HS-27A (cell line): Measurements from ENCODE around the gene COL11A2.

Experiments
- DNase-seq: peaks from one replicate; pipeline ENCODE4 v3.0.0-alpha.2; 2012; ENCODE audit warnings: low read depth, missing footprints

The COL11A2 gene

DNA sequence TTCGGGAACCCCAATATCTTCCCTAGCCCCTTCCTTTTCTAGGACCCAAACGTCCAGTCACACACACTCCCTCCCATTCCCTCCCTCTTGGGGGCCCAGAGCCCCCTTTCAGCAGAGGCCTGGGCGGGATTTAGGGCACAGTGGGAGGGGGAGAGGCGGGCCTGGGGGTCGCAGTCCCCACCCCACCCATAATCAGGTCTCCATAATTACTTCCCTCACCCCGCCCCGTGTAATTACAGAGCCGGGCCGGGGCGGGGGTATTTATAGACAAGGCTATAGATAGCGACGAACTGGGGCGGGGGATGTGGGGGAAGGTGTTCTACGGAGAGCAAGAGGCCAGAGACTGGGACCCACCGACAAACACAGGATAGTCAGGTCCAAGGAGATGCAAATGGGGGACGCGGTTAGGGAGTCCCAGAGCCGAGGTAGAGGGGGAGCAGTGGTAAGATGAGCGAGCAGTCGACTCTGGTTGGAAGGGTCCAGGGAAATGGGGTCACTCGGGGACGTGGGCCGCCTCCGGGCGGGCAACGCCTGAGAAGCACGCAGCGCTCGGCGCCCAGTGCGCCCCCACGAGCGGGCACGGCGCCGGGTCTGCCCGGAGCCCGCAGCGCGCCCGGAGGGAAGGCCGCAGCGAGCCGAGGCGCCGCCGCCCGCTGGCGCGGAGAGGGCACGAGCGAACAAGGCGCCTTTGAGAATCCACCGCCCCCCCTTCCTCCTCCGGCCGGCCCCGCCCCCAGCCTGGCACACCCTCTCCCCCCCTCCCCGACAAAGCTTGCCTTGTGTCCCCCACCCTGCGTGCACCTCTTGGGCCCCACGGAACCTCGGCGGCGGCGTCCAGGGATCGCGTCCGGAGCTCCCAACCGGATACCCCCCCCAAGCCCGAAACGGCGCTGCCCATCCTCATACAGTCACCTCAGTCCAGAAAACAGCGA, 670 bp upstream of the COL11A2 start:
- no peak for DNase-seq

DNA sequence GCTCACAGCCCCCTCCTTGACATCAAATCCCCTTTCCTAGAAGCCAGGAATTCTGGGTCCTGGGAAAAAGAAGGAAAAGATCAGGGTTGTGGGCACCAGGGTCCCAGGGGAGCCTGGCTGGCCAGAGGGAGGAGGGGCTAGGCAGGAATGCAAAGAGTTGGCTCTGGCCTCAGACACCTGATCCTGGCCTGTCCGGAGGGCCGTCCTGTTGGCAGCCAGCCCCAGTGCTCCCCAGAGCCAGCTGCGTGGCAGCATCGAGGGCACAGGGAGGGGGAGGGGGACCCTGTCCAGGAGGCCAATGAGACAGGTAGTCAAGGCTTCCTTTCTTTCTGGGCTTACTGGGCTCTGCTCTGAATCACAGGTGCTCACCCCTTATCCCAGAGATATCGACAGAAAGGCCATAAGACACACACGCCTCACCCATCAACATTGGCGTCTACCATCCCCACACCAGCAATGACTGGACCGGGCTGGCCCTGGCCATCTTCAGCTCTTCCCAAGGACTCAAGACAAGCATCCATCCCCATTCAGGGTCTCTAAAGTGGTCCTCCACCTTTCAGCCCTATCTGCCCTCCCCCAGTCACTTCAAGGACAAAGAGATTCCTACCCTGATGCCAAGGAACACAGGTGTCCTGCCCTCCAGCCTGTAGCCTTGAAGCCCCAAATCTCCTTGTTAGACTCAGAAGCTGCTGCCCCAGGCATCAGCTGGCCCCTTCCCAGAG, 723 bp downstream of the COL11A2 start:
- DNase-seq, result no peak

DNA sequence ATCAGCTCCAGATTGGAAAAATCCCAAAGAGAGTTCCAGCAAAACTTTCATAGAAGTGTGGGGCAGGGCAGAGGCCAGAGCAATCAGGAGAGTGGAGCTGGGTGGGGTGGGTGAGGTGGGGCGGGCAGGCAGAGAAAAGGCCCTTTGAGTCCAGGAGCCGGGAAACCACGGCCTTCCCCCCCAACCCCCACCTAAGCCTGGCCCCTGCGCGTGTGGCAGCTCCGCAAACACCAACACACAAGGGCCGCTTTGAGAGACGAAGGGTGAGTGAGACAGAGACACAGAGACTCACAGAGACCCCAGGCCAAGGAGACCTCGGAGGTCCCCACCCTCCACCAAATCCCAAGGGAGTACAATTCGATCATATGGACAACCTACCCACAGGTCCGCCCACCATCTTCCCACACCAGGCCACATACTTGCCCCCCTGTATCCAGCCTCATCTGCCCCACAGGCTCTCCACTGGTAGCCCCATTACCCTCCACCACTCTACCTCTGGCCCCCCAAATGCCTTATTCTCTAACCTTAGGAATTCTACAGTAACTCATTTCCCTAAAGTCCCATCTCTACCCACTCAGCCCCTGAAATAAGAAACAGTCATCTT, 1.7 kb downstream of the COL11A2 start:
- DNase-seq, result no peak

DNA sequence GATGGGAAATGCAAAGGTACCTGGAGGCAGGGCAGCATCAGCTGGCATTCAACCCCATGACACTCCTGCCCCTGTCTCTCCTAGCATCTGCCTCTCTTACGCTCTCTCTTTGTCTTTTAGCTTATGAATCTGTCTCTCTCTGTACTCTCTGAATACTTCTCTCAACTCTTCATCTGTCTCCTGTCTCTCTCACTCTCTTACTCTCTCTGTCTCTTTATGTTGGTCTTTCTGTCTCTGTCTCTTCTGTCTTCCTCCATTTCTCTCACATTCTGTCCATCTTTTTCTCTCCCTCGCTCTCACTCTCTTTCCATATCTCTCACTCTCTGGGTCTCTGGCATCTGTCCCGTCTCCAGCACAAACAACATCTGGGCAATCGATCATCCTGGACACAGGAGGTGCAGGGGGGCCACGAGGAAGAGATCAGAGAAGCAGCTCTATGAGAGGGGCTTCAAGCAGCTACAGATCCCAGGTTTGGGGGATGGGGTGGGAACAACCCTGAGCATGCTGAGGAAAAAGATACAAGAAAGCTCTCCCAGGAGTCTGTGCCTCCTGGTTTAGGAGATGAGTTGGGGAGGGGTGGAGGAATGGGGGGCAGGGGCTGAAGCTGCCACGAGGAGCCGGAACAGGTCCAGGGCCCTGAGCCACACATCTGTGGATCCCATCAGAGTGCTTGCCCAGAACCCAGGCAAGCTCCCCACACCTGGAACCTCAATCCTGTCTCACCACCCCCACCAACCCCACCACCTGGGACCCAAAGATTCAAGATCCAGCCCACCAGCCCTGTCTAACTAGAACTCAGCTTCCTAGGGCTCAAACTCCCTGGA, 2.4 kb downstream of the COL11A2 start:
- DNase-seq, result no peak

DNA sequence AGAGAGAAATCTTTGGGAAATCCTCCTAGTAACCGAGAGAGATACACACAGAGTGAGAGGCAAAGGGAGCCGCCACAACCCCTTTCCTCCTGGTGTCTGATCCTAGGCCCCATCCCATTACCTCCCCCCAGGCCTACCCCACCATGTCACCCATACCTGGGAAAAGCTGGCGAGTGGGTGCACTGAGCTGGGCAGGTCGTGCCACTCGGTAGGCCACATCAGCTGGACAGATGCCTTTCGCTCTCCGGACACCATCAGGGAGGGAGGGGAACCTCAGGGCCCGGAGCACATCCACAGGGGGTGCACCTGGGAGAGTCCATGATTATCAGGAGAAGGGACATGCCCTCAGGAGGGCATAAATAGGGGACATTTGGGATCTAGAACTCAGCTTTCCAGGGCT, 3.1 kb downstream of the COL11A2 start:
- no peak for DNase-seq

DNA sequence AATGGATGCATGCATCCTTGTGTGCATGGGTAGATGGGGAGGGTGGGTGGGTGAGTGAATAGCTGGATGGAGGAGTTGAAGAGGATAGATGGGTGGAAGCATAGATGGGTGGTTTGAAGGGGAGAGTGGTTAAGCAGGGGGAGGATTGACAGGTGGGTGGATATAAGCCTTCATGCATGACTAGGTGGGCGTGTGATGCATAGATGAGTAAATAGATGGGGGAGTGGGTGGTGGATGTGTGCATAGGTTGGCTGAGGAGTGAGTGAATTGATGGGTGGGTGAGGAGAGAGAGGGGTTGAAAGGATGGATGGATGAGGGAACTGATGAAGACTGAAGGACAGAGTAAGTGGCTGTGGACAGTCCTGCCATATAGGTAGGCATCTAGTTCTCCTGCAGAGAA, 4.5 kb downstream of the COL11A2 start:
- DNase-seq, result no peak

DNA sequence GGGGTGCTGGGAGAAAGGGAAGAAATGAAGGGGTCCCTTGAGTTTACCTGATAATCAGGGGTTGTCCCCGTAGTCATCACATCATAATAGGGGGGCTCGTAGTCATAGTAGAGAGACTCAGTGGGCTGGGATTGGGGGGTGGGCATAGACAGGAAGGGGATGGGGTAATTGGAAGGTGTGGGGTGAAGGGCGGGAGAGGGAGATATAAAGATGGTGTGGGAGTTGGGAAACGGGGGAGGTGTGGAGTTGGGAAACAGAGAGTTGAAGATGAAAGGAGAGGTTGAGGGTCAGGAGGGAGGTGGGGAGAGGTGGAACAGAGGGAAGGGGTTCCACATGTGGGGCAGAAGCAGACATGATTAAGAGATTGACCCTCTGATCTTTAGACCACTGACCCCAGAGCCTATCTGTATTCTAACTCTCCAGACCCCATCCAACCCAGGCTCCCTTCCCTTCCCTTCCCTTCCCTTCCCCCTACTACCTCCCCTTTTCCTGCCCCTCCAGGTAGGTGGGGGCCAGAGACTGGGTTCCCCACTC, 6.5 kb downstream of the COL11A2 start:
- no peak for DNase-seq

DNA sequence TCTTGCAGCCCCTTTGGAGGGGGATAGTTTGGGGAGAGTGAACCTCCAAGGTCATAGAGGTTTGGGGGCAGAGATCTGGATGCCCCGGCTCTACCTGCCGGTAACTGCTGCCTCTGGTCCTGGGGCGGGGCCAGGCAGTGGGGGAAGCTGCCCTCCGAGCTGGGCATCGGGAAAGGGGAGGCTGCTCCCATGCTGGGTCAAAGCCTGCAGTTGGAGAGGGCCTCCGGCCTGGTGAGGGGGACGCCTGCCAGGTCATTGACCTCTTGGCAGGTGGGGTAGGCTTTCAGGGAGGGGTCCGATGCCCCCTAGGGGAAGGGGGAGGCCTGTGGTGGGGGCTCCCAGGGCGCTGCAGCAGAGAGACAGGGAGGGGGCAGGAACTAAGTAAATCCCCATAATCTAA, 7.1 kb downstream of the COL11A2 start:
- DNase-seq, result no peak

DNA sequence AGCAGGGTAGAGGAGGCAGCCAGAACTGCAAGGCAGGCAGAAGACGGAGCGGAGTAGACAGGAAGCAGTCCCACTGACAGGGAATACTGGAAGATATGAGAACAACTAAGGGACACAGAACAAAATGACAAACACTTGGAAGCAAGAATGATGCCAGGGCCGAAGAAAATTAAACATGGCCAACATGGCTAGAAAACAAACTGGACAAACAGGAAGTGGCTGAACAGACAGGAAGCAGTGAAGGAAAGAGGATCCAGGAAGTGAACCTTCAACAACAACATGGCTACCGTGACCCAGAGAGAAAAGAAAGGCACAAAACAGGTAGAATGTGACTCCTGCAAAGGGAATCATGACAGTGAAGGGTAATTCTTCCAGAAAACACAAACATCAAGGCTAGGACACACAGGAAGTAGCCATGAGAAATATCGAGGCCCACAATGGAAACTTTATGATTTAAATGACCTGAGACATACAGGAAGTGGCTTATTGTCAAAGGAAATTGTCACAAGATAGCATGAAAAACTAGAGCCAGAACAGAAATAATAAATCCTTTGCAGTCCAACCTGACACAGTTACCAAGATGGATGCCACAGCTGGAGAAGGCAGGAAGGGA, 9.1 kb downstream of the COL11A2 start:
- DNase-seq, result no peak

DNA sequence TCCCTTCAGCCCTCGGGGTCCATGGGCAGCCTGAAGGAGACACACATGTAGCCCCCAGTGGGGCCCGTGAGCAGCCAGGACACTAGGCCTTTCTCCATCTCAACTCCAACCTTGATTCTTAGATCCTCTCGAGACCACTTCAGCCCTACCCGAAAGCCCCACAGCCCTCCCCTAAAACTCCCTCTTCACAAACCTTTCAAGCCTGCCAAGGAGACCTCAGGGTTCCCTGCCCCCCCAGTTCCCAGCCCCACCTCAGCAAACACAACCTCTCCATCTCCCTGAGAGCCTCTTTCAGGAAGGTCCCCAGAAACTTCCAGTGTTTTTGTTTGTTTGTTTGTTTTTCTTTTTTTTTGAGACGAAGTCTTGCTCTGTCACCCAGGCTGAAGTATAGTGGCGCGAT, 11.1 kb downstream of the COL11A2 start:
- DNase-seq, result no peak

DNA sequence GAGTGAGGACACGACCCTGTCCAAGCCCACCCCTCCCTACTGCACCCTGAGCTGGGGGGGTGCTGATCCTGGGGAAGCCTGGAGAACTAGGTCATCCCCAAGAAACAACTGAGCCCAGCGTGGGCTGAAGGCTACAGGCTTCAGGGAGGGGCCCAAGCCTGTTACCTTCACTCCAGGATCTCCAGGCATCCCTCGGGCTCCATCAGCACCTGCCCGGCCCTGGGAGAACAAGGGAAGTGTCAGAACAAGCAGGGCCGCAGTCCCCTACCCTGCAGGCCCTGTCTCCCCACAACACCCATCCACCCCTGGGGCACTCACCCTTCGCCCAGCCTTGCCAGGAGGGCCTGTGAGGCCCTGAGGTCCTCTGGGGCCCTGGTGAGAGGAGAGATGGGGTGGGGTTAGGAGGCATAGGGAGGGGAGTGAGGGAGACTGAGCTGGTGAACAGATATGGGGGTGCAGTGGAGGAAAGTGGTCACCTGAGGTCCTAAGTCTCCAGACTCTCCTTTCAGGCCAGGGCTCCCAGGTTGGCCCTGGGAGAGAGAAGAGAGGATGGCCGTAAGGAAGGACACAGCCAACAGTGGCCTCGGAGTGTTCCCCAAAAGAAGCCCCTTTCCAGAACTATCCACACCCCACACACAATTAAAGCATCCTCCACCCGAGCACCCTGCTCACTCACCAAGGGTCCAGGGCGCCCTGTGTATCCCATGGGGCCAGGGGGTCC, 13.4 kb downstream of the COL11A2 start:
- no peak for DNase-seq

DNA sequence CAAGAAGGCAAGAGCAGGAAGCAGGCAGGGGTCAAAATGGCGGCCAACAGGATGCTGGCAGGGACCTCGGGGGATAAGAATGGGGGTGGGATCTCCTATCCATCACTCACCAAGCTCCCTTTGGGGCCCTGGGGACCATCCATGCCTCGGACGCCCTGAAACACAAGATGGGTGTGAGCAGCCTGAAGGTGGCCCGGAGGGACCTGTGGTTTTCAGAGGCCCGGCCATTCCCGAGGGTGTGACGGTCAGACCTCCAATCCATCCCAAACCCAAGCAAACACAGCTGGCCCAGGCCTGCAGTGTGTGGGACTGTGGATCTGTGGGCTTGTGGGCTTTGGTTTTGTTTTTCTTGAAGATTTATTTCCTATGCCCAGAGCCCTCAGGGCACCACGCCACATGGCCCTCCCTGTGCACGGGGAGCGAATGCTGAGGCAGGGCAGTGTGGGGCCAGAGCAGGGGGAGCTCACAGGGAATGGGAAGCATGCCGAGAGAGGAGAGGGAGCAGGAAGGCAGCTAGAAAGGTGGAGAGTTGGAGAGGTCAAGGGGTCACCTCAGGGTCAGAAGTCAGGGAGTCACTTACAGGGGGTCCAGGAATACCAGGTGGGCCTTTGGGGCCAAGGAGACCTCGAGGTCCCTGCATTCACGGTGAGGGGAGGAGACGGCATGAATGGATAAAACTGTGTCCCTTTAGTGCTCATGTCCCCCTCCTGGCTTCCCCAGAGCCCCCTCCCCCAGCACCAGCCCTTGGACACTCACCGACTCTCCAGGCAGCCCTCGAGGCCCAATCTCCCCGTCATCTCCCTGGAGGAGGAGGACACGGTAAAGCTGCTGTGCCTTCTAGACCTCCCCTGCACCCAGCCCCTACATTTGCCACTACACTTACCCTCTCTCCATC, 14.5 kb downstream of the COL11A2 start:
- no peak for DNase-seq

DNA sequence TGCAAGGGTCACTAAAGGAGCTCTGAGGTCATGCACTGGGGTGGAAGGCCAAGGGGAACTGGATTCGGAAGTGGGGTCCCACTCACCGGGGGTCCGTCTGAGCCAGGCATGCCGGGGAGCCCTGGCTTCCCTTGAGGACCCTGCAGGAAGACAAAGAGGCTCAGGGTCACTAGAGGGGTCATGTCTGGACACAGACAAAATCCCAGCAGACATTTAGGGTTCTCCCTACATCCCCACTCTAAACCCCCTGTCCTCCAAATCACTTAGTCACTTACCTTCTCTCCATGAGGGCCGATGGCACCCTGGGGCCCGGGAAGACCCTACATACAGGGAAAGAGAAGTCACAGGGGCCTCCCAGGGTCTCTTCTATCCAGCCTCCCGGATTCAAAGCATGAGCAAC, 15.4 kb downstream of the COL11A2 start:
- no peak for DNase-seq

DNA sequence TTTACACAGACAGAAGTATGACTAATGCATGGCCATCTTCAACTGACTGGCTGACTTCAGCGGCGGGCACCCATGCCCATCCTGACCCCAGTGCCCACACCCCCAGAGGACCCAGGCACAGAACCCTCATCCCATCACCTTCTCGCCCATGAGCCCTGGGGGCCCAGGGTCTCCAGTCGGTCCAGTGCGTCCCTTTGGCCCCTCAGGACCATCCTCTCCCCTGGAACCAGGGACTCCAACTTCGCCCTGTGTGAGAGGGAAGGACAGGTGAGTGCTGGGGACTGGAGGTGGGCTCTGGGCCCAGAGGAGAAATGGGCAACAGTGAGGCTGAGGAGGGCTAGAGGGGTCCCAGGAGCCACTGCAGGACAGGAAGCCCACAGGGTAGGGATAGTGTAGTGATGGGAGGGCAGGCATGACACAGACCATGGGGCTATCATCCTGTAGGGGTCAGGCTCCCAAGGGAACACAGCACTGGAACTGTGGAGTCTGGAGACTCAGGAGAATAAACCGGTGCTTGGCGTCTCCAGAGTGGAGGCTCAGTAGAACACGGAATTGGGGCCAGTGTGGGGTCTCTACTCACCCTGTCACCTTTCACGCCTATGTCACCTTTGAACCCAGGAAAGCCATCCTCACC, 16.7 kb downstream of the COL11A2 start:
- DNase-seq, result no peak

DNA sequence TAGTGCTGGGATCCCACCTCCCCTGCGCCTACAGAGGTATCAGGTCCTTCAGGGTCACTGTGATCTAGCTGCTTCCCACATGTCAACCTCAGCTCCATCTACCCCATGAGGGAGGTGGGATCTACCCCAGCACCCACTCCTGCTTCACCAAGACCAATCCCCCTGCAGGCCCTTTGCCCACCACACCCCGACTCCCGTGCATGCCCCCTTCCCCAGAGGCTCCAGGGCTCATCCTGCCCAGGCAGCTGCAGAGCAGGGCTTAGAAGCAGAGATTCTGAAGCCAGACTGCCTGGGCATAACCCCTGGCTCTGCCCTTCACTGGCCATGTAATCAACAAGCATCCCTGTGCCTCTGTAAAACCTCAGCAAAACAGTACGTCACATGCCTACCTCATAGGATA, 17.5 kb downstream of the COL11A2 start:
- DNase-seq, result no peak

DNA sequence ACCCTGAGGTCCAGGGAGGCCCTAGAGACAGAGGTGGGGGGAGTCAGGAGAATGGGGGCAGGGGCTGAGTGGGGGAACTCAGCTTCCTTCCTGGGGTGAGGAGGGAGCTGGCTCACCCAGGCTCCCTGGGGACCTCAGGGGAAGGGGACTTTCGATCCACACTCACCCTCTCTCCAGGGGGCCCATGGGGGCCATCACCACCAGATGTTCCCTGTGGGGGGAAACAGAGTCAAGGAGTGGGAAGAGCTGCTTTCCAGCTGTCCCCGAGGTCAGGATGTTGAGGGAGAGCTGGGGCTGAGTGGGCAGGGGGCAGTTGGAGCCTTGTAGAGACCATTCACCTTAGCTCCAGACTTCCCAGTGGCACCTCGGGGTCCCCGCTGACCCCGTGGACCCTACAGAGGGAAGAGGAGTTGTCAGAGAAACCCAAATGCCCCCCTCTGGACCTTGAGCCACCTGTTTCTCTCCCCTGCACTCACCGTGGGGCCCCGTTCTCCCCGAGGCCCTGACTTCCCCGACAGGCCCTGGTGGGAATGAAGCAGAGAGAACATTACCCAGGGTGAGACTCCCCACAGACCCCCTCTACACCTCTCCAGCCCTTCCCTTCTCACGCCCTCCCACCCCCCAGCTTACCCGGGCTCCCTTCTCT, 18.6 kb downstream of the COL11A2 start:
- no peak for DNase-seq

DNA sequence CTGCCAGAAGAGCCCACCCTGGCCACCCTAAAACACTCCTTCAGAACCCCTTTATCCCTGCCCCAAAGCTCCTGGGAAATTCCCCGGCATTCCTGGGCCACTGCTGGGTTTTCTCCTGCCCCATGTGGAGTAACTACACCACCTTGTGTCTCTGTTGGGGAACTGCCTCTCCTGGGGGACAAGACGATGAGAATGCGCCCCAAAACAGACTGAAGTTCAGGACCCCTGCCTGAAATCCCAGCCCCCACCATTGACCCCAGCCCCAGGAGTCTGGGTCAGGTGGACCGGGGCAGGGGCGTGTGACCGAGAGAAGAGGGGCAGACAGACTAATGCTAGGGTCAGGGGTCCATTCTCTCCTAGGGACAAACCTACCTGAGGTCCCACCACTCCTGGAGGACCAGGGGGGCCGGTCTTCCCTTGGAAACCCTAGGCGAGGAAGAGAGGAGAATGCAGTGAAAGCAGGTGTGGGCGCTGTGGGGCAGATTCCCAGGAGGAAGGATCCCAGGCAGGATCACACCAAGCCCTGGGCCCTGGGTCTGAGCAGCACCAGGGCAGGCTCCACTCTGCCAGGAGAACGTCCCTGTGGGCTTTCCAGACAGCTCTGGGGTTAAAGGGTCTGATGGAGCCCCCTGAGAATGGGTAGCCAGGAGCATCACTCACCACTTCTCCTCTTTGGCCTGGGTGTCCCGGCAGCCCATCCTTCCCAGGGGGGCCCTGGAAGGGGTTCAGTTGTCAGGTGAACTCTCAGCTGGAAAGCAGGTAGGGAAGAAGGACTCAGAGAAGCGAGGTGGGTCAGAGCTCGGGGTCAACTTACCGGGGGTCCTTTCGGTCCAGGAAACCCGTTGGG, 19.4 kb downstream of the COL11A2 start:
- DNase-seq, result no peak
